C4-2B (cell line): ENCODE data around the gene TAF1B.

ENCODE experiments used
- H3K27ac ChIP-seq: fragments of 450-650 bp; 2 replicates; pipeline ENCODE4 v1.5.1; 2017
- ZFX ChIP-seq: fragments of 450-650 bp; IDR thresholded peaks from 2 replicates; pipeline ENCODE4 v1.6.1; 2017
- TF ChIP-seq, protein P1 (sequence below): fragments of 450-650 bp; conservative IDR thresholded peaks from 2 replicates; pipeline ENCODE4 v1.5.1; 2017; ENCODE audit warnings: mild to moderate bottlenecking

TAF1B gene

DNA sequence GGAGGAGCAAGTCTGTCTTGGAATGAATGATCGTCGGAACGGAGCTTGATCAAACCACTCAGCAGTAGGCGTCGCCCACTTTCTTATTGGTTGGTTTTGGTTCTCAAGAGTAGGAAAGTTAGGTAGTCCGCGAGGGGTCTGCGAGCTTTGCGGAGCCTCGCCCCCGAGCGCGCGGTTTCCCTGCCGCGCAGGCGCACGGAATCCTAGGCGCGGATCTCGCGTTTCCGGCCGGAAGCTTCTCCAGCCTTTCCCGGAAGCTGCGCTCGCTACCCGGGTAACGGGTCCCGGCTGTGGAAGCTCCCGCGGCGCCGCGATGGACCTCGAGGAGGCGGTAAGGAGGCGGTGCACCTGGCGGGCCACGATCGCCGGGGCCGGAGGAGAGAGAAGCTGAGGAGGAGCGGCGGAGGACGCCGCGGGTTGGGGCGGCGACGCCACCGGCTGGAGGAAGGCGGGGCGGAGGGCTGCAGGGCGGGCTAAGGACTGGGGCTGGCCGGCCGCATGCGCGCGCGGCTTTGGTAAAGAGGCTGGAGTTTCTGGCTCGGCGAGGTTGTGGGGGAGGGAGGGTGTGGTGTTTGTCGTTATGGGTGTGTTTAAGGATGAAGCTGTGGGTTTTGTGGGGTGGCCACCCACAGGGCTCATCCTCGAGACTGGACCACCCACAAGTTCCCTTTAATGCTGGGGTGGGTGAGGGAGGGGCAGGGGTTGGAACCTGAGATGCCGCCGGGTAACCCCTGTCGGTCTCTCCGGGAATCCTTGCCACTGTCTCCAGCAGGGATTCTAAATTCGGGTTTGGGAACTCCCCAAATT lies at the start of gene TAF1B:
TSS of gene TAF1B (plus strand) at position 246 of the 807 bp plus-strand sequence. CDS start at position 314, 68 bp downstream.
- H3K27ac ChIP-seq: peak within 1 kb of the TSS; percentile 76
- TF ChIP-seq ZFX: no peak
- TF ChIP-seq, protein P1, sequence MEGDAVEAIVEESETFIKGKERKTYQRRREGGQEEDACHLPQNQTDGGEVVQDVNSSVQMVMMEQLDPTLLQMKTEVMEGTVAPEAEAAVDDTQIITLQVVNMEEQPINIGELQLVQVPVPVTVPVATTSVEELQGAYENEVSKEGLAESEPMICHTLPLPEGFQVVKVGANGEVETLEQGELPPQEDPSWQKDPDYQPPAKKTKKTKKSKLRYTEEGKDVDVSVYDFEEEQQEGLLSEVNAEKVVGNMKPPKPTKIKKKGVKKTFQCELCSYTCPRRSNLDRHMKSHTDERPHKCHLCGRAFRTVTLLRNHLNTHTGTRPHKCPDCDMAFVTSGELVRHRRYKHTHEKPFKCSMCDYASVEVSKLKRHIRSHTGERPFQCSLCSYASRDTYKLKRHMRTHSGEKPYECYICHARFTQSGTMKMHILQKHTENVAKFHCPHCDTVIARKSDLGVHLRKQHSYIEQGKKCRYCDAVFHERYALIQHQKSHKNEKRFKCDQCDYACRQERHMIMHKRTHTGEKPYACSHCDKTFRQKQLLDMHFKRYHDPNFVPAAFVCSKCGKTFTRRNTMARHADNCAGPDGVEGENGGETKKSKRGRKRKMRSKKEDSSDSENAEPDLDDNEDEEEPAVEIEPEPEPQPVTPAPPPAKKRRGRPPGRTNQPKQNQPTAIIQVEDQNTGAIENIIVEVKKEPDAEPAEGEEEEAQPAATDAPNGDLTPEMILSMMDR: peak; percentile 59

DNA sequence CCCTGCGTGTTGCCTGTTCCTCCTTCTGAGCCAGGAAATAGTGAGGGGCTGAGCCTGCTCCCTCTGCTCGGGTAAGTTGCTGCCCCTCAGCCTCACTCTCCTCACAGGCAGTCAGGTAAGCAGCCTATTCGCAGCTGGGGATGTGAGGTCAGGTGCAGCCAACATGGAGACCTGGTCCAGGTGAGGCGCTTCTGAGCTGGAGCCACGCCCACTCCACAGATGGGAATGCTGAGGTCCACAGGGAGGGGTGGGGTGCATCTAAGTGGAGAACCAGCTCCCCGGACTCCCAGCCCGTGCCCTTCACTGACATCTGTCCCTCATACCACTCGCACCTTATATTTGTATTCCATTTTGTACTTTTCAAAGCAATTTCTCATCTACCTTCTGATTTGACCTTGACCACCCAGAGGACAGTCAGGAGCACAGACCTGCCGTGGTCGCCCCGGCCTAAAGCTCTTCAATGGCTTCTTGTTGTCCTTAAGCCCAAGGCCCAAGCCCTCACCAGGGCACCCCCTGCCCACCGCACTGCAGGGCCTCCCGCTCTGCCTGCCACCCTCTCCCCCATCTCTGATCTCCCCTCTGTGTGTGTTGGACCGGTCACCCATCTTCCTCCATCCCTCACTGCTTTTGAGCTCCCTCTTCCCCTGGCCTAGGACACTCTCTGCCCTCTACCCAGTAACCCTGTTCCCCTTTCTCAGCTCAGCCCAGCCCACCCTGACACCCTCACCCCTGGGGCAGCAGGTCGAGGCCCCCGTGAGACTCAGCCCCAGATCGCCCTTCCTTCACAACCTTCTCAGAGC lies 49.2 kb upstream of the TAF1B start:
- TF ChIP-seq ZFX: no peak
- TF ChIP-seq, protein P1: no peak
- H3K27ac ChIP-seq: no peak overlapping the region

DNA sequence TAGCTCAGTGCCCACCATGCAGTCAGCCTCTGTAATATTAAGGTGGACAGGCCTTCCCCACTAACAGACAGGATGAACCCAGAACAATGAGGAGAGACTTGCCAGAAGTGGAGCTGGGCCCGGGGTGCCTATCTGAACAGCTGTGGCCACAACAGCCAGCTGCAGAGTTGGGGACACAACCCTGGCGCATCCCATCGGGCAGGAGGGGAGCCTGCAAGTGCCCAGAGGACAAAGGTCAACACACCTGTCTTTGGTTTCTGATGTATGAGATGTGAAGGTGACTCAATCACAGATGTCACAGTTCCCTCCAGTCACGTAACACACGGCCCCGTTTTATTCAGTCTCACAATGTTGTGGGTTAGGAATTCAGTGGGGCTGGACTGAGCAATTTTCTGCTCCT lies 48.2 kb upstream of the TAF1B start:
- no peak overlapping the region for H3K27ac ChIP-seq
- TF ChIP-seq, protein P1: no peak
- no peak for TF ChIP-seq ZFX

DNA sequence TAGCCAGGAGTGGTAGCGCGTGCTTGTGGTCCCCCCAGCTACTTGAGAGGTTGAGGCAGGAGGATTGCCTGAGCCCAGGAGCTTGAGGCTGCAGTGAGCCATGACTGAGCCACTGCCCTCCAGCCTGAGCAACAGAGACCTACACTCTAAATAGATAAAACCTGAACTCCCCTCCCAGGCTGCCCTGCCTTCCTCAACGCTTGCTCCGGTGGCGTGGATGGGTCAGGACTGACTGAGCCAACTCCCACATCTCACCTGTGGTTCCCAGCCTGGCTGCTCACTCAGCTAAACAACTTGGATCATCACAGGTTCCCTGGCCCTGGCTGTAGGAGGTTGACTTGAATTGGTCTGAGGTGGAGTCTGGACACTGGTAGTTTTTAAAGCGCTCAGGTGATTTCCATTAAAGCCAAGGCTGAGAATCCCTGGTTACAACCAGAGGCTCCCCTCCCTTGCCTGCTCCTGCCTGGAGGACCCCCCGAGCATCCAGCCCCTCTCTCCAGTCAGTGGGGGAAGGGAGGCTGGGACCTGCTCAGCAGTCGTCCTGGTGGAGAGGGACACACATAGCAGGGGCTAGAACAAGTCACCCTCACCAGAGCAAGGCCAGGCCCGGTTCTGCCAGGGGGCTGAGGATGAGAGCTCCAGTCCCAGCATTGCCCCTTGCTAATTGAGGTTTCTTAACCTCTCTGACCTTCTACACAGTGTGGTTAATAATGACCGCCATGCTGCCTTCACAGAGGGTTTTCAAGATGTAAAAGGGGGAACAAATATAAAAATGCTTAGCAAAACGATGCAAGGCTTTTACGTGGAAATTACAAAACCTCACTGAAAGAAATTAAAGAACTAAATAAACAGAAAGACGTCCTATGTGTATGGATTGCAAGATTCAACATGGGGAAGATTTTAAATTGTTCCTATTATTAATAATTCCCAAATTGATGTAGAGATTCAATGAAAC lies 46.9 kb upstream of the TAF1B start:
- TF ChIP-seq ZFX: no peak
- TF ChIP-seq, protein P1: no peak
- H3K27ac ChIP-seq: no peak overlapping the region; the same call in 1 of the 2 replicates

DNA sequence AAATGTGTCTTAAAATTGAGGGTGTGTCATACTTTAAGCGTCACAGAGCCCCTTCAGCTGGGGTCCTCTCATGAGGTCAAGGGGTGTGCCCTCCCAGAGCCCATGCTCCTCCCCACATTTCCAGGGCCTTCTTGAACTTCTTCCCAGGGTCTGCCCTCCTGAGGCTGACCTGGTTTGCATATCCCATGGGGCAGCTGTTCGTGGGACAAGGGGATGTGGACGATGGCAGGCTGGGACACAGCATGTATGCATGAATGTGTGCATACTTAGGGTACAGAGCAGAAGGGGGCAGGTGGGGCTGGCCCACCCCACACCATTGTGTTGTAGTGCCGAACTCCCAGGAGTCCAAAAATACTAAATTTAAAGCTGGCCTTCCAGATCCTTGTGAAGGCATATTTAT lies 46.2 kb upstream of the TAF1B start:
- no peak overlapping the region for H3K27ac ChIP-seq
- TF ChIP-seq ZFX: no peak
- TF ChIP-seq, protein P1: no peak

DNA sequence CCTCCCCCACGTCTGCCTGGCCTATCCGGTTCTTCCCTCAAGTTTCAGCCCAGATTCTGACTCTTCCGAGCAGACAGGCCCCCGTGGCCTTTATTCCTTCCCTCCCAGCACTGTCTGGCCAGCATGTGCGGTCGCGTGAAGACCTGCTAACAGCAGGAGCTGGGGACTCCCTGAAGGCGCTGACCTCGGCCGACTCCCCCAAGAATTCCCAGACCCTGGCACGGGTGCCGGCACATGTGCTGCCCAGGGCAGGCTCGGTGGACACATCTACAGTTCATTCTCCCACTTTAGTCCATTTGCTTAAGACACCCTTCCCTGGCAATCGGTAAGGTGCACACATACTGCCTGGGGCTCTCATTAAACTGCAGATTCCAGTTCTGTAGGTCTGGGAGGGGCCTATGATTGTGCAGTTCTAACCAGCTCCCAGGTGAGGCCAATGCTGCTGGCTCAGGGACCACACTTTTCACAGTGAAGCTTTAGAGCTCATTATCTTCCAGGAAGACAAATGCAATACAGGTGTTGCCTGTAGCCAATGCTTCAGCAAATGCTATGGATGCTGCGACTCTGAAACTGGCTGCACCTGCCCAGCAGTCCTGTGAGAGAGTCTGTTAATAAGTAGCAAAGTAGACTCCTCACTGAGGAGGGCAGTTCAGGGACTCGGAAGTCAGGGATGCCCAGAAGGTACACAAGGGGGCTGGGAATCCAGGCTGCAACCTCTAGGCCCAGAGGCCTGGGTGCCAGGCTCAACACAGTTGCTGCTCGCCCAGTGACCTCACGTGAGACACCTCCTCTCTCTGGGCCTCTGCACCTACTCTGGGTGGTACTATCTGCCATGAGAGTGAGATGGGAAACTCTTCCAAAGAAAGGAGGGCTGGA lies 45.4 kb upstream of the TAF1B start:
- no peak for TF ChIP-seq ZFX
- TF ChIP-seq, protein P1: no peak
- H3K27ac ChIP-seq: peak overlapping the region; percentile 30; the same call in 1 of the 2 replicates
